ENCODE data around the gene RBP7. TPM values are rescaled to one million over a fixed set of nuclear protein-coding genes. Genes with fewer than 3 reads are reported as not detected.

RBP7 gene
- total and polyA plus RNA-seq, 2 of the 4 experiments (the other 2 are of a cell fraction): 0.17 TPM; not detected in 1

GRCh38 chr1:10060311-10061100 lies 63.5 kb downstream of the RBP7 start:
- no peak overlapping the region for H2BK5ac ChIP-seq (ENCODE audit: low read depth, low read length, poor library complexity, severe bottlenecking)
- no peak overlapping the region for H3K4me3 ChIP-seq (ENCODE audit: insufficient read depth, low read depth, low read length)
- in situ Hi-C loops (cut with MboI; ENCODE audit: low sequenced_read_pairs) (no loop called here), intact Hi-C loops (cut with micrococcal nuclease) (no loop called here), dilution Hi-C loops (cut with HindIII; ENCODE audit: low sequenced_read_pairs, unreplicated experiment) (no loop called here)
- H4K8ac ChIP-seq (ENCODE audit: low read depth in 2 of 2, low read length in 2 of 2): no peak overlapping the region
- H3K9ac ChIP-seq (ENCODE audit: low read depth, low read length): no peak overlapping the region
- ChIA-PET CTCF (interaction anchor here (0.5 to 0.8 kb wide), 2 partner anchors 24 to 150 kb away, joined by 3 to 4 read pairs; partner anchors contain the start of gene KIF1B), POLR2A (ENCODE audit: unreplicated experiment) (no interaction called here)
- peaks cover 53 to 88% of the 10 kb centered on the region in 2 experiments for H3K79me1 ChIP-seq (ENCODE audit: low read depth in 1 of 2, low read length in 2 of 2)
- peaks cover 25% of the 10 kb centered on the region for H3K9me1 ChIP-seq (ENCODE audit: insufficient read depth, low read length)
- no TSS peak for BruUV-seq (replicated peaks)
- no peak overlapping the region for H2AFZ ChIP-seq (replicated peaks; ENCODE audit: low read length, poor library complexity)
- peaks cover 41% of the 10 kb centered on the region; the same call in 1 of the 2 replicates for H4K20me1 ChIP-seq (ENCODE audit: insufficient read depth, low read length)
- no peak overlapping the region for H4K91ac ChIP-seq (ENCODE audit: insufficient read depth, low read depth, low read length)
- H3K27ac ChIP-seq (ENCODE audit: insufficient read depth, low read length): no peak overlapping the region
- no peak for TF ChIP-seq CTCF (conservative IDR thresholded peaks at IDR 0.05; ENCODE audit: low read depth, low read length)
- TF ChIP-seq SMC3 (IDR thresholded peaks at IDR 0.05; ENCODE audit: low read depth, low read length): no peak
- TF ChIP-seq USF2 (IDR thresholded peaks at IDR 0.05; ENCODE audit: low read depth, low read length): no peak
- no peak for TF ChIP-seq RCOR1 (IDR thresholded peaks at IDR 0.05; ENCODE audit: insufficient replicate concordance, low read length)
- no peak for TF ChIP-seq FOS (IDR thresholded peaks at IDR 0.05; ENCODE audit: low read depth, low read length)
- TF ChIP-seq CEBPB (IDR thresholded peaks at IDR 0.05; ENCODE audit: low read depth, low read length): no peak
- TF ChIP-seq MXI1 (IDR thresholded peaks at IDR 0.05; ENCODE audit: borderline replicate concordance, low read depth, low read length): no peak
- no peak overlapping the region for H2AK5ac ChIP-seq (ENCODE audit: low read depth, low read length)
- no peaks in the 10 kb centered on the region for H3K9me3 ChIP-seq (ENCODE audit: control insufficient read depth, insufficient read depth, low read length)
- ATAC-seq (ENCODE audit: low read depth): no peak
- no peak for DNase-seq
- no peak overlapping the region for H2BK120ac ChIP-seq (ENCODE audit: low read depth, low read length)
- H3K18ac ChIP-seq (ENCODE audit: low read depth, low read length): no peak overlapping the region
- H3K14ac ChIP-seq (replicated peaks; ENCODE audit: low read depth, low read length): no peak overlapping the region
- H3K36me3 ChIP-seq (ENCODE audit: control insufficient read depth, insufficient read depth, low read length): no peaks in the 10 kb centered on the region; the same call in 1 of the 2 replicates
- H3K56ac ChIP-seq (ENCODE audit: extremely low read depth, insufficient read depth, low read length): no peak overlapping the region
- H2BK15ac ChIP-seq (ENCODE audit: low read depth, low read length): no peak overlapping the region
- H2BK20ac ChIP-seq (ENCODE audit: low read depth, low read length): no peak overlapping the region
- H2AK9ac ChIP-seq (replicated peaks; ENCODE audit: low read depth, low read length, poor library complexity): no peak overlapping the region
- no peak overlapping the region for H3K4ac ChIP-seq (ENCODE audit: low read depth, low read length)
- H3K23ac ChIP-seq (ENCODE audit: low read depth, low read length): no peak overlapping the region
- peaks cover 13% of the 10 kb centered on the region for H3K4me1 ChIP-seq (ENCODE audit: control insufficient read depth, insufficient read depth, low read length)
- no peaks in the 10 kb centered on the region for H3K27me3 ChIP-seq (ENCODE audit: control insufficient read depth, insufficient read depth, low read length)
- 80% methylated on average over 1 of the region's 8 CpGs; no CpG with 5 or more reads in 1 of the 2 experiments for WGBS, 2 experiments (ENCODE audit: extremely low coverage in 2 of 2, insufficient read length in 1 of 2)
- no peak overlapping the region for H3K4me2 ChIP-seq (ENCODE audit: low read depth, low read length)
- H4K5ac ChIP-seq (ENCODE audit: low read depth, low read length): no peak overlapping the region
